GM04504 (cell line): ENCODE measurements around the gene NOP56.
"Not testable (repeated sequence)": the region's sequence is repeated elsewhere in the genome, so short reads cannot be mapped to it uniquely, and the experiment has no call there.

Source experiments
- DNase-seq: peaks from one replicate; pipeline ENCODE4 v3.0.0-alpha.2; 2012; ENCODE audit warnings: low read depth

Gene NOP56

DNA sequence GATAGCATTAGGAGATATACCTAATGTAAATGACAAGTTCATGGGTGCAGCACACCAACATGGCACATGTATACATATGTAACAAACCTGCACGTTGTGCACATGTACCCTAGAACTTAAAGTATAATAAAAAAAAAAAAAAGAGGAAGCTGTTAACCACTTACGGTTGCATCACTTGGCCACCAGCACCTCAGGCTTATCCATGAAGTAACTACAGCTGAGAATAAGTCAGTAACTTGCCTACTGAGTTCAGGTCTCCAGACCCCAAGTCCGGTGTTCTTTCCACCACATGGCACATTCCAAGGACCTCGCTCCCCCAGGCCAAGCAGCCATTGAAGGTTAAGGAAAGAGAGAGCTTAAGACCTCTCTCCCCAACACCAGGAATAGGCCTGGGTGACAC is 32.4 kb downstream of the NOP56 start:
- not testable (repeated sequence) for DNase-seq

GRCh38 chr20:2687514-2687913 is 35.1 kb downstream of the NOP56 start:
- DNase-seq, result no peak

DNA sequence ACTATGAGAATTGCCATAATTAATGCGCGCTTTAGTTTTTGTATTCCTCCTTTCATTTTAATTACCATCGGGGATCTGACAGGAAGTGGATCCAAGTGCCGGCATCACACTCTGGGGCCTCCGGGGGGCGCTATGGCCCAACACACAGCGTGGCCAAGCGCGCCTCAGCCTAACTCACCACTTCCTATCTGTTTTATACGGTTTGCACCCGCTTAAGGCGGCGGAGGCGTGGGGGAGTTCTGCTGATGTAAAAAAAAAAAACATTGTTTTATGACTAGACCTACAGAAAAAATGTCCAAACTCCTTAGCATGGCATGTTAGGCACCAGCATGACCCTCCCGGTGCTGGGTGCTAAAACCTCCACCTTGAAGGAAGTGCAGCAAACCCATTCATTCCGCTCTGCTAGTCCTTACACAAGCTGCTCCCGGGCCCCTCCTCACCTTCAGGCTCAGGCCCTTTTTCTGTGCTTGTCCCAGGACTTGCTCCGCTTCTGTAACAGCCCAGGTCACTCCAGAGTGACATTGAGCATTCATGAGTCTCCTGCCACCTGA is 35.7 kb downstream of the NOP56 start:
- no peak for DNase-seq

DNA sequence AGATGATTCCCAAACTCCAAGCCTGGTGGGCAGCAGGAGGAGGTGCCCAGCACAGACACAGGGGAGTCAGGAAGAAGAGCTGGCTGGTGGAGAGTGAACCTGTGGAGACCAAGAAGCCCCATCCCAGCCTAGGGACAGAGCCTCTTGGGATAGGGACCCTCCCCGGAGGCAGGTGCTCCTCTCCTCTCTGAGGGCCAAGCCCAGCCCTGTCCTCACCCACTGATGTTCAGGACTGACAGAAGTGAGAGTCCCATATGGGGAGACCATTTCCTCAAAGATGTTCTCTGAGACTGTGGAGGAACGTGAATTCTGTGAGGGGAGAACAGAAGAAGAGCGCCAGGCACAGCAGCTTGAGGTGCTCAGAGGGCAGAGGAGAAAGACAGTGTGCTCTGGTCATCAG is 37.8 kb downstream of the NOP56 start:
- DNase-seq, result no peak

GRCh38 chr20:2690718-2691117 is 38.3 kb downstream of the NOP56 start:
- DNase-seq, result no peak

GRCh38 chr20:2691127-2691526 is 38.7 kb downstream of the NOP56 start:
- DNase-seq, result no peak

DNA sequence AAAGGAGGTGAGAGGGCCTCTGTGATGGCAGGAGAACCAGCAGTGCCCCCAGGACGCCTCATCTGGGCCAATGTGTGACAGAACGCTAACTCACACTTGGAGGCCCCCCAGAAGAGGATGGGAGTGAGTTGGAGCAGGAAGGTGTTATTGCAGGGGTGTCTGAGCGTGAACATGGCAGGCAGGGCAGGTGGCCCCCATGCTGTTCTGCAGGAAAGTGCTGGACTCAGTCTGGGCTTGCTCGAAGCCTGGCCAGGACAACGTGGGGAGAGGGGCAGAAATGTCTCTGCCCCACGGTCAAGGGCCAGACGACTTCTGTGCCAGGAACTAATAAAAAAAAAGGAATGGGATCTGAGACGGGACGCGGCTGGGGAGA is 39.2 kb downstream of the NOP56 start:
- no peak for DNase-seq

DNA sequence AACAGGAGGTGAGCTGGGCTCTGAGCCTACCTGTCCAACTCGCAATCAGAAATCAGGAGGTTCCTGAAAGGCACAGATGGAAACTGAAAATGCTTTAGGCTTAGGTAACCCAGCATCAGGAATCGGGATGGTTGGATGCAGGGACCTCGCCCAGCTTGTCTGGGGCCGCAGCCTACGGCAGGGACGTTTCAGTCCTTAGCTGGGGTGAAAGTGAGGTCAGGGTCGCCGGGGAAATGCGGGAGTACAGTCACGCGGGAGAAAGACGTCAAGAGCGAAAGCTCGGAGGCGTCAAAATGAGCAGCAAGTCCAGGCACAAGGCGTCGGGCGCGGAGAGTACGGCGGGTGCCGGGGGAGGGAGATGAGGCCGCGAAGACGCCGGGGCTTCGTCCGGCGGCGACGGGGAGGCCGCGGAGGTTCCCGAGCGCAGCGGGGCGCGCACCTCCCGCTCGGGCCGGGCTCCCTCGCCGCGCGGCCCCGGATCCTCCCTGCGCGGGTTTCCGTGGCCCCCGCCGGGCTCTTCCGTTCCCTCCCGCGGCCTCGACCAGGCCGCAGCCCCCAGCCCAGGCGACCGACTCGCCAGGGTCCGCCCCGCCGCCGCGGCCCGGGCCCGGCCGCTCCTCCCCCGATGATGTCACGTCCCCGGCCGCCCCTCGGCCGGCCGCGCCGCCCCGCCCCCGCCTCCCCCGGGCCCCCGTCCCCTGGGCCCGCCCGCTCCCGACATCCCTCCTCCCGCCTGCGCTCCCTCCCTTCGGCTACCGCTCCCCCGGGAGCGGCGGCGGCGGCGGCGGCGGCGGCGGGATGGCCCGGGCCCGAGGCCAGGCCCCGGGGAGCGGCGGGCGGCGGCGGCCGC is 39.8 kb downstream of the NOP56 start, which contains the start of gene EBF4:
TSS of gene EBF4 (plus strand) at position 745 of the 850 bp plus-strand sequence. CDS start 866 bp downstream, outside the sequence.
- DNase-seq, result no peak

GRCh38 chr20:2692886-2693285 is 40.5 kb downstream of the NOP56 start:
- DNase-seq, result no peak

DNA sequence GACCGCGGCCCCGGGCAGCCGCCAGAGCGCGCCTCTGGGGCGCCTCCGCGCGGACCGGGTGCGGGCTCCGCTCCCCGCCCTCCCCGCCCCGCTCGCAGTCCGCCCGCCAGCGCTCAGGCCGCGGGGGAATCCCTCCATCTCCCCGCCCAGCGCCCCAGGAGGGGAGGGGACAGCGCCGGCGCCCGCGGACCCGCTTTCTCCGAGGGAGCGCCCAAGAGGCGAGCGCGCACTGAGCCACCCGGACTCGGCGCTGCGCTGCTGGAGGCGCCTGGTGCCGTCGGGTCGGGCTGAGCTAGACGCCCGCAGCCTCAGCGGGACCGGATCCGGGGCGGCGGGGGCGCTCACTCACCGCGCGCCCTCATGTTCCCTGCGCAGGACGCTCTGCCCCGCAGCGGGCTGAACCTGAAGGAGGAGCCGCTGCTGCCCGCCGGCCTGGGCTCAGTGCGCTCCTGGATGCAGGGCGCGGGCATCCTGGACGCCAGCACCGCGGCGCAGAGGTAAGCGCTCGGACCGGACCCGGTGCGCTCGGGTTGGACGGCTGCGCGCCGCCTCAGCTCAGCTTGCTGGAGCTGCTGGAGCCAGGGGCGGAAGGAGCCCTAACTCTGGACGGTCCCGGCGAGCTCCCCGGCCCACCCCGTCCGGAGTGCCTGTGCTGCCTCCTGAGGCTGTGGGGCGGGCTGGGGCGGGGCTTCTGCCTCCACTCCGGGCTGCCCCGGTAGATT is 41.0 kb downstream of the NOP56 start:
- DNase-seq, result no peak

- DNase-seq, result no peak
These were observed 41.6 kb downstream of the NOP56 start for GRCh38 chr20:2694008-2694471.

DNA sequence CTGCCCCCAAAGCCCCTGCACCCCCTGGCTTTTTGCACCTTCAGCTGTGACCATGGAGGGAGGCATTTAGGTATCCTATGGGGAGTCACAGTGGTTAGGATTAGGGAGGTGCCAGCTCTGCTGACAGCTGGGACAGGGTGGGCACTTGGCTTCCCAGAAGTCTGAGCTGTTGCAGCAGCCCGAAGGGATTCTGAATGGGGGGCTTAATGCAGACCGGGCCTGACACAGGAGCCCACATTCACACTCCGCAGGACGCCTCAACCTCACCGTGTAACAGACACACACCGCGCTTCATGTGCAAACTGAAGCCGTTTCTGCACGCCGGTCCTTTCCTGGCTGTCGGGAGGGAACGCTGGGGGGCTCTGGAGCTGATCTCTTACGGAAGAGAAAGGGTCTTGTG is 42.1 kb downstream of the NOP56 start:
- no peak for DNase-seq

DNA sequence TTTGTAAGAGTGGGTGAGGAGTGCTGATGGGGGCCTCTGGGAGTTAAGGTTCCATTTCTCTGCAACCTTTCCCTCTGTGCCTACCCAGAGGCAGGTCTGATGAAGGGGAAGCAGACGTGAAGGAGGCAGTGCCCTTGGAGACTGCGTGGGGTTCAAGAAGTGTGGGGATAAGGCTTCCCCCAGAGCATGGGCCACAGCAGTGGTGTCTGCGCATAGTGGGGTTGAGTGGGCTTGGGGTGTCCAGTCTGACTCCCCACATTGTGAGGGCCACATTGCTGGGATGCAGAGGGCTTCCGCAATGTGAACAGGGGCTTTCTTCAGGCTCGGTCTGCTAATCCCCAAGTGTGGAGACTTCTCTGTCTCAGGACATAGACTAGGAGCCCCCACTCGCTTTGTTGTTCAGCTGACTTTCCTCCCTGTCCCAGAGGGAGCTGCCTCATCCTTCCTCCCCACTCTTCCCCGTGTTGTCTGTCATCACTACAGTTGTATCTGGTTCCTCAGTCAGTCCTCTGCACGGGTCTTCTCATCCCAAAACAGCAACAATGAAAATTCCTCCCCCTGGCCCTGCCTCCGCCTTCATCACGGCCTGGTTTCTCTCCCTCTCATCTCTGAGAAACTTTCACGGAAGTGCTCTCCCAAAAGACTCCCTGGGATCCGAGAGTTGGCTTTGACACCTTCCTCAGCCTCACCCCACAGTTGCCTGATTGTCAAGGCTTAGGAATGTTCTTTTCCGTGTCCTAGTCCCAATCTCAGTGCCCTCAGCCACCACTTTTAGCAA is 43.0 kb downstream of the NOP56 start:
- no peak for DNase-seq

DNA sequence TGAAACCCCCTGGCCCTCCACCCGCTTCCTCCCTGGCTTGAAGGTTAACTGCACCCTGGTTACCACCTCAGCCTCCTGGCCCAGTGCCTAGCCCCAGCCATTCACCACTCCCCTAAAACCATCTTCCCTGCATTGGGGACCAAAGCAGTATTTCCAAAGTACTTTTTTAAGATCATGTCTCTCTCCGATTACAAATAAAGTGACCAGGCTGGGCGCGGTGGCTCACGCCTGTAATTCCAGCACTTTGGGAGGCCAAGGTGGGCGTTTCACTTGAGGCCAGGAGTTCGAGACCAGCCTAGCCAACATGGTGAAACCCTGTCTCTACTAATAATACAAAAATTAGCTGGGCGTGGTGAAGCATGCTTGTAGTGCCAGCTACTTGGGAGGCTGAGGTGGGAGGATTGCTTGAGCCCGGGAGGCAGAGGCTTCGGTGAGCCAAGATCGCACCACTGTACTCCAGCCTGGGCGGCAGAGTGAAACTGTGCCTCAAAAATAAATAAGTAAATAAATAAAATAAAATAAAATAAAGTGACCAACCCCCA is 43.6 kb downstream of the NOP56 start:
- DNase-seq, result not testable (repeated sequence)

DNA sequence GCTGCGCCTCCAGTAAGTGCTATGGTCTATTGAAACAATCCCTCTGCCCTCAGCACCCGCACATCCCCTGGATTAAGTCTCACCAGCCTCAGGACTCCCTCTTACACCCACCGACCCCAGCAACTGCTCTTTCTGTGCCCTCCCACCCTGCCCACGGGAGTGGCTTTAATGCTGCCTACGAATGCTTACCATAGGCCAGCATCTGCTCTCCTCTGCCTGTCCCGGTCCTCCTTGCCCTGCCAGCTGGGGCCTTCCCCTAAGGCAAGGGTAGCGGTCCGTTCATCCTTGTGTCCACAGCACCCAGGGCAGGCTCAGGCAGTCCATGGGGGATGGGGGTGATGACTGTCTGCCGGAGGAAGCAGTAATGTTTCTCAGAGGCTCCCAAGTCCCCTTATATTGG is 44.2 kb downstream of the NOP56 start:
- DNase-seq, result no peak

GRCh38 chr20:2697768-2698167 is 45.3 kb downstream of the NOP56 start:
- no peak for DNase-seq

- no peak for DNase-seq
These were observed 45.9 kb downstream of the NOP56 start for GRCh38 chr20:2698186-2698817.

- DNase-seq, result no peak
These were observed 46.5 kb downstream of the NOP56 start for GRCh38 chr20:2698912-2699311.

GRCh38 chr20:2699775-2700413 is 47.5 kb downstream of the NOP56 start:
- DNase-seq, result no peak

- DNase-seq, result no peak
These were observed 48.6 kb downstream of the NOP56 start for GRCh38 chr20:2700913-2701620.
